Limb (tissue), 2 donors: ENCODE results near the gene ETV1.
"Not testable (repeated sequence)": the region's sequence is repeated elsewhere in the genome, so short reads cannot be mapped to it uniquely, and the experiment has no call there.

Experiments used
- DNase-seq, 2 donors: peaks; one replicate each; pipeline ENCODE4 v3.0.0-alpha.2; 2016; ENCODE audit errors: extremely low spot score in 2 of 2

Gene ETV1

DNA sequence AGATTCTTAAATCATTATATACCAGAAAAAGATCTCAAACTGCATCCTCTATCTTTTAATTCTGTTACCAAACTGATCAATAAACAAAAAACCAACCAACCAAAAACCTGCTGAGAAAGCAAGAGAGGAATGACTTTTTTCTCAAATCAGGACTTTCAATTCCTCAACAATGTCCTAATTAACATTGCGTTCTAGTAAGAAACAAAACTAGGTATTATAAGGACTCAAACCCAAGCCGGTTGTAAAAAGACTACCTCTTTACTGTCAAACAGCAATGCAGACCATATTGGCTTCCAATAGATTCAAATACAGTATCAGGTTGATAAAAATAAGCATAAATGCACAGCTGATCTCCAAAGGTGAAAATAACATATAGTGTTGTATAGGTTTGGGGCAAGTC lies 57.3 kb downstream of the ETV1 start:
- no peak for DNase-seq

DNA sequence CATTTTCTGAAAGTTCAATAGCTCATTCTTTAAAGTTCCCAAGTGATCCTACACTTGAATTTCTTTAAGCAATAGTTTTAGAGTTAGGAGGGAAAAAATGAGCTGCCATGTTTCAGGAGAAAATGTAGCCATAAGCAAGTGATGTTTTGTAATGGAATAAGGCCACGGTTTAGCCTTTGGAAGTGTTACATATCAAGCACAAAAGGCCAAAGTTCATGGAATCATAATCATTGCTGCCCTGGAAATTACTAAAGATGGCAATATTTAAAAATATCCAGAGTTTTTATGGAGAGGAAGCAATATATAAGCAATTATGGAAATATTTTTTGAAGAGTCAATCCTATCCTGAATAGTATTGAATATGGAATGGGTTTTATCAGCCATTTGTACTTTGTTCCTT lies 68.4 kb downstream of the ETV1 start:
- no peak for DNase-seq

DNA sequence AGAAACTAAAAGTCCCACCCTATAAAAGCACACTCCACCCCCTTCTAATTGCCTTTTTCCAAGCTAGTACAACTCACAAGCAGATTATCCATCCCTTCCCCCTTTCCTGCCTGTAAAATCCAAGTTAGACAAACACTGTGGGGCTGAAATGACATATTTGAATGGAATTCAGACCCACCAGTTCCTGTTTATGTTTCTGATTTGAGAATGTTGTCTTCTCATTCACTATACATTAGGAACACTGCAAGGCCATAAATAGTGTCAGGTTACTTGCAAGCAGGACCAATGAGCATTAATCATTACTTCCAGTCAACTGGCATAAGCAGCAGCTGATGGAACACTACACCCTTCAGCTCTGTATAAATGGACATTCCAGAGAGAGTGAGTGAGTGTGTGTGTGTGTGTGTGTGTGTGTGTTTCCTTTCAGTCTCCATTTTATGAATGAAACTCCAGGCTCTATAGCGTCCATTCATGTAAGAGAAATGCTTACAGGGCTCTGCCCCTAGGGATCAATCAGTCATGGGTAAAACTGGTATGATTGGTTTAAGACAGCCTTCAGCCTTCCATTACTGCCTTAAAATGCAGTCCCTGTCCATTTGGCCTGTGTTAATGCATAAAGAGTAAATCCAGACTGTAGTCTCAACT lies 69.3 kb downstream of the ETV1 start:
- DNase-seq = peak; percentile 86 to 96

DNA sequence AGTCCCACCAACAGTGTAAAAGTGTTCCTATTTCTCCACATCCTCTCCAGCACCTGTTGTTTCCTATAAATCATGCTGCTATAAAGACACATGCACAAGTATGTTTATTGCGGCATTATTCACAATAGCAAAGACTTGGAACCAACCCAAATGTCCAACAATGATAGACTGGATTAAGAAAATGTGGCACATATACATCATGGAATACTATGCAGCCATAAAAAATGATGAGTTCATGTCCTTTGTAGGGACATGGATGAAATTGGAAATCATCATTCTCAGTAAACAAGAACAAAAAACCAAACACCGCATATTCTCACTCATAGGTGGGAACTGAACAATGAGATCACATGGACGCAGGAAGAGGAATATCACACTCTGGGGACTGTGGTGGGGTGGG lies 71.1 kb downstream of the ETV1 start:
- DNase-seq = not testable (repeated sequence)

DNA sequence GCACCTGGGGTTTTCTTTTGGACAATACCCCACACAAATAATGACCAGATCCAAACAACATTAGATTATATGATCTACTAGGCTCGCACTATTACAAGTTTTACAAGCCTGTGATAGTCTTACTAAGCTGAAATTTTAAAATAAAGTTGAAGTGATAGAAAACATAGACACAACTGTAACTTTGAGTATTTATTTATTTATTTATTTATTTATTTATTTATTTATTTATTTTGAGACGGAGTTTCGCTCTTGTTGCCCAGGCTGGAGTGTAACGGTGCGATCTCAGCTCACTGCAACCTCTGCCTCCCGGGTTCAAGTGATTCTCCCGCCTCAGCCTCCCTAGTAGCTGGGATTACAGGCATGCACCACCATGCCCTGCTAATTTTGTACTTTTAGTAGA lies 72.4 kb downstream of the ETV1 start:
- not testable (repeated sequence) for DNase-seq

DNA sequence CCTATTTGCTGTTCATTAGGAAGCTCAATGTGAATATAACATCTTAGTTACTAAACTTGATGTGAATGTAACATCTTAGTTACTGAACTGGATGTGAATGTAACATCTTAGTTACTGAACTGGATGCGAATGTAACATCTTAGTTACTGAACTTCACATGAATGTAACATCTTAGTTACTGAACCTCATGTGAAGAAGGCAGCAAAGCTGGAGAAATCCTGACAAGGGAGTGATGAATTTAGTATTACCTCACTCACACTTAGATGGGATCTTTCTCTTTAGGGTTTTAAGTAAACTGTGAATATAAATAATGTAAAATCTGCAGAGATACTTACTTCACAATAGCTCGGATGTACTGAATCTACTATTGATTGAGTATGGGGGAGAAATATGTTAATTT lies 73.6 kb downstream of the ETV1 start:
- no peak for DNase-seq

DNA sequence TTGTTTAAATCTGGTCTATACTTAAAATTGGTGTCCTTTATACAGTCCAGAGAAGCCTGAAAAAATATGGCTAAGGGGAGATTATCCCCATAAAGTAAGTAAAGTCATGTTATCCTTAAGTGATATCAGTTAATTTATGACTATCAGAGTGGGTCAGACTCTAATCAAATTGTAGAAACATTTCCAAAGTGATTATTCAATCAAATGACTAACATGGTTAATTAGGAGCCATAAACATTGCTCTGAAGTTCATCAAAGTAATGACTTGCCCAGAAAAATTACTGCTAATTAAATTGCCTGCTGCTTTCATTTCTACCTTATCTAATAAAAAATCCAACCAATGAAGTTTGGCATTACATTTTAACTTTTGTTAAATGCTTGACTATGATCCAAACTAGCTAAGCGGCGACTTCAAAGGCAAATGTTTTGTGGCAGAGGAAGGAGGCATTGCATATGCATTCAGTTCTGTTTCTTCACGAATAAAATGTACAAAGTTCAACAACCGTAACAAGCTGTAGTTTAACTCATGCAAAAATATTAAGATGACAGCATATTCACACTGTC lies 76.7 kb downstream of the ETV1 start:
- no peak for DNase-seq

DNA sequence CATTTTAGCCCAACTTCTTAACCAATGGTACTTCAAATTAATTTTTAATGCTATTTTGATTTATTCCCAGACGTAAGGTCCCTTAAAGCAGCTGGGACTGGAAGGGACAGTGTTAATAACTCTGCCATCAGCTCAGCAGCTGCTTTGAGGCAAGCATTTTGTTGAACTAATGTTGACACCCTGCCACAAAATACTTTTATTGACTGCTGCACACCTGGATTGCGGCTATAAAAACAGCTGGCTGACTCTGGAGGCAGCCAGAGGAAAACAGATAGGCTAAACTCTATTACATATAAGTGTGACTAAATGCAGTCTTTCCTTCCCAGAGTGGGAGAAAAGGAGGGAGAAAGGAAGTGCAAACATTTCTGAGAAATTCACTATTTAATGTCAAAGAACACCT lies 77.6 kb downstream of the ETV1 start:
- DNase-seq = peak in 1 of 2 donors; percentile 58

DNA sequence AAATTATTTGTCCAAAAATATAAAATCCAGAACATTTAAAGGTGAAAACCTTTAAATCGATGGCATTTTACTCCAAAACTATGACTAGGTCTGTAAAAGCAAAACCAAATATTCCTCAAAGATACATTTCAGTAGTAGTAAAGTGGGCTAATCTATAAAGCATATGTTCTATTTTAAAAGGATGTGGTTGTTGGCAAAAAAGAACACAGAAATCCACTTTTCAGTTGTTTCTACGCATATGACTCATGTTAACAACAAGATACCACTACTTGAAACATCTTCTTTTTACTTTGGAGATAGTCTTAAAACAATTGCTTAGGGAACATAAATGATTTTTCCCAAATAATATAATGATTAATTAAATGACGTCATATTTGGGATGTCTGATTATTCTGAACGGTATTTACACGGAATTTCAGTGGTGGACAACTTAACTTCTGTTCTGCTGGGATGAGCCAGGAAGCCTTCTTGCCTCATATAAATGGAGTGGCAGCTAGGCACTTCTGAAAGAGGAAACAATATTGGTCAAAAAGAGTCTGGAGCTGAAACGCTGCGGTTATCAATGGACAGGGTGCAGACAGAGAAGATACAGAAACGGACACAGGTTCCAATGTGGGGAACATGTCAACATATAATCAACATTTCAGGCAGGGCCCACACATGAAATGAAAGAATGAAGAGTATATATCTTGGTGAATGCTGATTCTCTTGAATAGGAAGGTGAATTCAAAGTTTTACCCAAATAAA lies 78.5 kb downstream of the ETV1 start:
- peak in 1 of 2 donors; percentile 18 for DNase-seq

DNA sequence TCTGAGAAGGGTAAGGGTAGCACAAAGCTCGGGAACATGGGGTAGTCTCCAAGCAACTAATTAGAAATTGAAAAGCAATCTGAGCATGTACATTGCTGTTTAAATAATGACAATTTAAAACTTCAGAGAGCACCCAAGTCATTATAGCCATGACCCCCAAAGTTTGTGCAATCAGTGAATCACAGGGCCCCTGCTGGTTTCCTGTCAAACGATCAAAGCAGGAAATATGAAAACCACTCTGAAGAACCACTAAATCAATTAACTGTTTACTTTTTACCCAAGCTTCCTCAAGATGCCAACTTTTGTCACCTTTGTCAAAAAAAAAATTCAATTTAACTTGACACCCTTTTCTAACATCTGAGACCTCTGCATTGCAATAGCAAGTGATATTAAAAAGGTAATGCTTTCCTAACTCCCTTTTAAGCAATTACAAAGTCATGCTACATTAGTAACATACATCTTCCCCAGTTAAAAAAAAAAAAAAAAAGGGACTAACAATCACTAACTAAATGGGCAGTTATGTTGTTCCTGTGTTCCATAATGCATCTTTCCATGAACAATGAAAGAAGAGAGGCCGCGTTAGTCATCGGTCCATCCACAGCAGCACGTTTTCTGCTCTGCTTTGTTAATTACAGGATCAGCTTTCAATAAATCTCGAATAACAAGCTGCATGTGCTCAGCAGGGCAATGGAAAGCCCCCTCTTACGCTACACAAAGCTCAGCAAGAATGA lies 80.6 kb downstream of the ETV1 start:
- no peak for DNase-seq

DNA sequence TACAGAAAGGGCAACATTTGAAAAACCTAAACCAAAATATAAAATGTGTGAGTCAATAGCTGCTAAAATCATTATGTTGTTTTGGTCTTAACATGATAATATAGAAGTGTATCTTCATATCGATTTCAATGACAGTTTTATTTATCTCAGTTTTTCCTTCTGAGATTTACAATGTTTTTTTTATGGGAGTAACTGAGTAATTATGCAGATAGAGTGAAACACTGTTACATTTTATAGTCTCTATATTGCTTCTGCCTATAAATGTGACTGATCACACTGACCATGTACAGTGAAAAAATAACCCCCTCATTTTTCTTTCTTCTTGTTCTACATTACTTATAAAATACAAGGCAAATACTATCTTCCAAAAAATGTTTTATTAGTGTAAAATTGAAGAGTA lies 81.6 kb downstream of the ETV1 start:
- DNase-seq = no peak

DNA sequence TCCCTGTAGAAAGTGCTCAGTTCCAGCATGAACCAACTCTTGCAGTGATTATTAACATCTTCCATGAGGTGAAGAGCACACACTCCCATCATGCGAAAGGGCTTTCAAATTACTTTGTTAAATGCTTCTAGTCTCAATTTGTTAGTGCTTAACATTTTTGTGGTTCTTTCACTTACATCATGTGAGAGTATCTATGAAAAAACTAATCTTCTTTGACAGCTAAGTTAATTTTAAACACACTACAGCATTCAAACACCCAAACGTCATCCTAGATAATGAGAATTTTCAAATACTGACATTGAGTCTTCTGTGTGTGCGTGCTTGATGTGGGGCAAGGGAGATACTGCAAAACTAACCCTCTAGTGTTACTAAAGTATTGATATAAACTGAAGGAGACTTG lies 84.8 kb downstream of the ETV1 start:
- no peak for DNase-seq

DNA sequence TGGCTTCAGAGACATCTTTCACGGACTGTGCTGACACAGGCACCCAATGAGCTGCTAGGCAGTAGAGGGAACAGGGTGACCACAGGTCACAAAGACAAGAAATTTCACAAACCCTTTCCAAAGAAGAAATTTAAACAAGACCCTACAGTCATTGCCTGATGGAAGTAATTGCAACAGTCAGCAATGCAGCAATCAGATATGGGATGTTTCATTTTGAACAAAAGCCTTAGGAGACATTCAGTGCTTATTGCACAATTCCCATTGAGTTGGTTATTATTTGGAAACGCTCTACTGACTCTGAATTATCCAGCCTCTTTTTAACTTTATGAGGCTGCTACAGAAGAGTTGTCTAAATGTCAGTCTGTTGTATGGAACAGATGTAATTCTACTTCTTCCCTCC lies 85.5 kb downstream of the ETV1 start:
- DNase-seq = no peak

DNA sequence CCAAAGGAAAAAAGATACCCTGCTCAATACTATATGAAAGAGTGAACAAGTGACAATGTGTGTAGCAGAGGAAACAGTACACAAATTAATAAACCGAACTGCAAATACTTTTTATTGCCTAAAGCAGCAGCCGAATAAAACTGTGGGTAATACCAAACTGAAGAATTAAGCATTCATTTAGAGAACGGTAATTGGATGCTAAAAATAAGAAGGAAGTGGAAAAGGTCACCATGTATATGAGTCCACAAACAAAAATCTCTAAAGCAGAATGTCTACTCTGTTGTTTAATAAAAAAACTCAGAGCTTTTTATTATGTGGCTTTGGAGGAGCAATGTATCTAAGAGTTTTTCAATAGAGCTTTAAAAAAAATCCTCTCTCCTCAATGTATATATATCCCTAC lies 87.9 kb downstream of the ETV1 start:
- no peak for DNase-seq

DNA sequence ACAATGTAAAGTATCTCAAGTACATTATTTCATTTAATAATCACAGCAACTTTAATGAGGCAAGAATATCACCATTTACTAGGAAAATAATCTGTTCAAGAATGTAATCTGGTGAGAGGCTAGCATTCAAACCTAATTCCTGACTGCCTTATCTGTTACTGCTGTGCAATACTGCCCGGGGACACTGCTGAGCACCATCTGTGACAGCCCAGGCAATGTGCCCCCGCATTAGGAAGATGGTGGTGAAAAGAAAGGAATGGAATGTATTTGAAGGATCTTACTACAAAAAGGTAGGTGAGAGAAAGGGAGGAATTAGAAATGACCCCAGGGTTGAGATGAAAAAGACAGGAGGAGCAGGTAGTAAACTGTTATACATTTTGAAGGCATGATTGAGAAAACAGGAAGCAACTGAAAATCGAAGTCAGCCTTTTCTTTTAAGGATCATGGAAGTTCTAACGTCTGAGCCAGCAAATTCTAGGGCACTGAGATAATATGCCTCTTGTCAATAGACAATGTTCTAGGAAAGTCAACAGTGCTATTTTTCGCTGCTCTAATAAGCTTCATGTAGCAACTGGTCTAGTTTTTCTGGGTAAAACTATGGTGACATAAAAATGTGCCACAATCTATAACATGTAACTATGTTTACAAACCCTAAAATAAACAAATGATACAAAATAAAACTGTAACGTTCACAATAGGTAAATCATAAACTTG lies 90.4 kb downstream of the ETV1 start:
- no peak for DNase-seq

DNA sequence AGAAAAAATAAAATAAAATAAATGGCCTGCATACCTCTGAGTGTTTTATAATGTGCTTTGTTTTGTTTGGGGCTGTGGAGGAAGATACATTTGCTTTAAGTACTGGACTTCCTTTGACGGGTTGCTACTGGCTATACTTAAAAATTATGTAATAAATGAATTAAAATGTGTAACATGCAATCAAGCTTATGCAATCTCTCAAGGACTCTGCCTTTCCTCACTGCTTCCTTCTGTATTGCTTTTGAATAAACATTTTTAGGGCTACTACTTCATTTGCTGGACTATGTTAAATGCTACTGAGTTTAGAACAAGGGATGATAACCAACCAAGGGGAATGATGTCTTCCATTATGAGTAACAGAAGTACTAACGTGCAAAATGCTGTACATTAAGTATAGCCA lies 91.6 kb downstream of the ETV1 start:
- no peak for DNase-seq

DNA sequence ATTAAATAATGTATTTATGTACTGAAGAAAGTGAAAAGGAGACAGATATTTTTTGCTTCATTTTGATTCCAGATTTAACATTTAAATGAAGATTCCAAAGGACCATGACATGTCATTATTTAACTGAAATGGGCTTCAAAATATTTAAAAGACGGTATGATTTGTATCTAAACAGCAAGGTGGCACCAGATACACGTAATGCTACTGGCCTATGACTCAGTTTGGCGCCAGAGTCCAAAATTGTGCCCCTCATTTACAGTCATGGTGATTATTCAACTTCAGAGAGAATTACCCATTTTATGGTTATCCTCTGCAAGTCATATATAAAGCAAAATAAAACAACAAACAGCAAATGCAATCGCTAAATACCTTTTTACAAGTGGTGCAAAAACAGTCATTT lies 94.5 kb downstream of the ETV1 start:
- no peak for DNase-seq

DNA sequence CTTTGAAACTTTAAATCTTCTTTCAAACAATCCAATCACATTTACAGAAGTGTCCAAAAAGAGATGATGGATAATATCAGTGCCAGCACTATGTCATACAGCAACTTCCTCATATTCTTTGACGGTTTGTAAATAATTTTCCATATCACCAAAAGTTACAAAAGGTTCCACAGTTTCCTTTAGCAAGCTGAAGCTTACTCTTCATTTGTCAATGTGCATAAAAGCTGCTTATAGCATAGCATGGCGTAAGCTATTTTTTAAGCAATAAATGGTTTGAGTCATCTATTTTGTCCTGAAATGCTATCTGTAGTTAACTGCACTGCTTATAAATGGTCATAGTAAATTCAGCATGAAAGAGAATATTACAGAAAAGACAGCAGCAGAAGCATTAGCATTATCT lies 95.1 kb downstream of the ETV1 start:
- DNase-seq = no peak

DNA sequence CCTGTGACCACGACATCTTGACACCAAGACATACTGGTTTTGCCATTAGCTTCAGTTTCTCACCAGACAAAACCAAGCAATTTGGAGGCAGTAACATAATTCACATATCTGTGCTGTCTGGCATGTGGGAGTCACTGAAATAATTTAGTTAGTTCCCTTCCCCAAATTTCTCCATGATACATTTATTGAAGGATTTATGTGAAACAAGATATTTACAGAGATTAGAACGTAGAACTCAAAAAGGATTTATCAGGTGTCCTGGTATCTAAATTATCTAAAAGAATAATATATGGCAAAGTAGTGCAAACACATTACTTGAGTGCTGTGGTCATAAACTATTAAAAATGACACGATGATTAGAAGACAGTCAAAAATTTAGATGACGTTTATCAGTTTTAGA lies 98.7 kb downstream of the ETV1 start:
- no peak for DNase-seq

DNA sequence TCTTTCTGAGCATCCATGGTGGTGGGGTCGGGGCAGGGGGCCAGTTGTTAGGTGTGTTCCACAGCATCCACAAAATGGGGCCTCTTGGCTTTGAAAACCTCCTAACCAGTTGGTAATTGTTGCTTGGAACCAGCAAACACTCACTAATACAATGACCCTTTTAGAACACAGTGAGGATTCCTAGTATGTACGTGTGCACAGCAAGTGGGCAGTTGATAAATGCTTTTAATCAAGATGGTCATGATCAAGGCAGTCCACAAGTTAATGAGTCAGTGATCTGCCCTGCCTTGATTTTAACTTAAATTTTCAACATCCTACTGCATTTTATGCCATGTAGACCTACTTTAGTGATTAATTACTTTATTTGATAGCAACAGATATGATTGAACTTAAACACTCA lies 103.1 kb downstream of the ETV1 start:
- DNase-seq = no peak

DNA sequence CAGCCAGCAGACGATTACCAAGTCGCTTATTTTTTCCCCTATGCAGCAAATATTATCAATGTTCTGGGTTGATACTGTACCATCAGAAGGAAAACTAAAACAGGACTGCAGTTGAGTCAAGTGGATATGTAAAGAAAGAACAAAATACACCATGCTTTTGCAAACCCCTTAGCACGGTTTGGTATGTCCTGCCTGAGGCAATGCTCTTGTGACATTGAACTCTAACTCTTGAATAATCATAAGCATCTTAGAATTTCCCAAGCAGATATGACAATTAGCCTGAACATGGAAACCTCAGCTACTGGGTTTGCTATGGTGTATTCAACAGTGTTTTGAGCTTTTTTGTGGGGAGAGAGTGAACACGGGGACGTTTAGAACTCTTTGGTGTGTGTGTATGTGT lies 107.4 kb downstream of the ETV1 start:
- no peak for DNase-seq

DNA sequence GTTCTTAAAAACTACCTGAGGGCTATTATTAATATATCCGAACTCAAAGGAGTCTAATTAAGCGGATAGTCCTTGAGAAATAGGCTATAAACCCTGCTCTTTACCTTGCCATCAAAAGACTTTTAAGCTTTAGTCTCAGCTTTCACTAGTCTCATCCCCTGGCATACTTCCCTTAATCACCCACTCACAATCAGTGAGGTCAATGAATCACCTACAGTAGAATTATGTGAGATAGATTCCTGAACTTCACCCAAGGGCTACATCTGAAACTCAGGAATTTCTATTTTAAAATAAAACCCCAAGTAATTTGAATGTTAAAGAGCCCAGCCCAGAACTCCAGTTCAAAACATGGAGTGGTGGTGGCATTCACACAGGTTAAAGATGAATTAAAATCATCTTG lies 108.7 kb downstream of the ETV1 start:
- no peak for DNase-seq
